Measurements from ENCODE around the gene SF3B5. TPM values are rescaled to one million over a fixed set of nuclear protein-coding genes. Genes with fewer than 3 reads are reported as not detected.

The SF3B5 gene
- total RNA-seq, 1 experiment from 2014 or later: 139 TPM

- no peaks in the 10 kb centered on the region for H3K9me2 ChIP-seq (replicated peaks; ENCODE audit: low read length)
- no peaks in the 10 kb centered on the region for H3K9me3 ChIP-seq (ENCODE audit: low read length)
- H3F3A ChIP-seq (ENCODE audit: low read length, unreplicated experiment): no peaks in the 10 kb centered on the region
- H3K4me2 ChIP-seq (ENCODE audit: low read length): peak overlapping the region; percentile 75
- BruUV-seq (replicated peaks): no TSS peak
- peak overlapping the region; percentile 28 for H3K27ac ChIP-seq (ENCODE audit: low read length)
- no peak for ATAC-seq
- POLR2A ChIA-PET (ENCODE audit: unreplicated experiment): no interaction called here
- intact Hi-C loops (cut with micrococcal nuclease): no loop called here
- H3K79me2 ChIP-seq (ENCODE audit: low read length): peaks cover 31% of the 10 kb centered on the region
- DNase-seq: no peak
- H3K4me3 ChIP-seq (ENCODE audit: low read length): peak overlapping the region; percentile 93
- TF ChIP-seq CTCF (conservative IDR thresholded peaks at IDR 0.05; ENCODE audit: low read depth, low read length): no peak
- no peak for TF ChIP-seq EZH2phosphoT487 (IDR thresholded peaks at IDR 0.05; ENCODE audit: borderline replicate concordance, low read length)
- TF ChIP-seq EZH2 (IDR thresholded peaks at IDR 0.05; ENCODE audit: low read length, unreplicated experiment): no peak
- H4K20me1 ChIP-seq (ENCODE audit: low read length): 0 out of 2 replicates have a peak, but pooled peaks cover 5% of the 10 kb centered on the region
- H3K9ac ChIP-seq (ENCODE audit: low read length): peak overlapping the region; percentile 84
- H3K36me3 ChIP-seq (ENCODE audit: low read depth, low read length): no peaks in the 10 kb centered on the region
- H2AFZ ChIP-seq (ENCODE audit: low read length): peak overlapping the region; percentile 84
- no peaks in the 10 kb centered on the region for H3K27me3 ChIP-seq (ENCODE audit: low read length)
- H3K4me1 ChIP-seq (ENCODE audit: insufficient read depth, low read length): peaks cover 19% of the 10 kb centered on the region
- CTCF ChIA-PET: no interaction called here
These were observed 641 bp downstream of the SF3B5 start for GRCh38 chr6:144094731-144095133.

GRCh38 chr6:144093658-144094057, 1.7 kb downstream of the SF3B5 start:
- intact Hi-C loops (cut with micrococcal nuclease): no loop called here
- H3K9ac ChIP-seq (ENCODE audit: low read length): no peak overlapping the region
- ChIA-PET POLR2A (ENCODE audit: unreplicated experiment) (interaction anchor here (0.6 kb wide), 1 partner anchor 19 kb away, joined by 4 read pairs; no protein-coding TSS in a partner anchor), CTCF (no interaction called here)
- no peaks in the 10 kb centered on the region for H3K36me3 ChIP-seq (ENCODE audit: low read depth, low read length)
- H3K4me1 ChIP-seq (ENCODE audit: insufficient read depth, low read length): peaks cover 19% of the 10 kb centered on the region
- no peaks in the 10 kb centered on the region for H3K9me3 ChIP-seq (ENCODE audit: low read length)
- H3K4me2 ChIP-seq (ENCODE audit: low read length): peak overlapping the region; percentile 75
- DNase-seq (no peak), ATAC-seq (no peak)
- no TSS peak for BruUV-seq (replicated peaks)
- H3K4me3 ChIP-seq (ENCODE audit: low read length): peak overlapping the region; percentile 93
- H3K27ac ChIP-seq (ENCODE audit: low read length): no peak overlapping the region
- H3K27me3 ChIP-seq (ENCODE audit: low read length): no peaks in the 10 kb centered on the region
- H2AFZ ChIP-seq (ENCODE audit: low read length): no peak overlapping the region
- no peak for TF ChIP-seq EZH2 (IDR thresholded peaks at IDR 0.05; ENCODE audit: low read length, unreplicated experiment)
- H3F3A ChIP-seq (ENCODE audit: low read length, unreplicated experiment): no peaks in the 10 kb centered on the region
- no peaks in the 10 kb centered on the region for H3K9me2 ChIP-seq (replicated peaks; ENCODE audit: low read length)
- peaks cover 31% of the 10 kb centered on the region for H3K79me2 ChIP-seq (ENCODE audit: low read length)
- 0 out of 2 replicates have a peak, but pooled peaks cover 5% of the 10 kb centered on the region for H4K20me1 ChIP-seq (ENCODE audit: low read length)

- no peaks in the 10 kb centered on the region for H3F3A ChIP-seq (ENCODE audit: low read length, unreplicated experiment)
- ChIA-PET POLR2A (ENCODE audit: unreplicated experiment) (no interaction called here), CTCF (no interaction called here)
- H3K27me3 ChIP-seq (ENCODE audit: low read length): no peaks in the 10 kb centered on the region
- peak overlapping the region; percentile 93 for H3K4me3 ChIP-seq (ENCODE audit: low read length)
- peaks cover 19% of the 10 kb centered on the region for H3K4me1 ChIP-seq (ENCODE audit: insufficient read depth, low read length)
- BruUV-seq (replicated peaks): no TSS peak
- H3K9me2 ChIP-seq (replicated peaks; ENCODE audit: low read length): no peaks in the 10 kb centered on the region
- intact Hi-C loops (cut with micrococcal nuclease): no loop called here
- ATAC-seq (no peak), DNase-seq (no peak)
- H3K9ac ChIP-seq (ENCODE audit: low read length): no peak overlapping the region
- peaks cover 31% of the 10 kb centered on the region for H3K79me2 ChIP-seq (ENCODE audit: low read length)
- H3K4me2 ChIP-seq (ENCODE audit: low read length): peak overlapping the region; percentile 75
- no peaks in the 10 kb centered on the region for H3K36me3 ChIP-seq (ENCODE audit: low read depth, low read length)
- H4K20me1 ChIP-seq (ENCODE audit: low read length): 0 out of 2 replicates have a peak, but pooled peaks cover 5% of the 10 kb centered on the region
- H3K9me3 ChIP-seq (ENCODE audit: low read length): no peaks in the 10 kb centered on the region
- H3K27ac ChIP-seq (ENCODE audit: low read length): no peak overlapping the region
- TF ChIP-seq EZH2phosphoT487 (IDR thresholded peaks at IDR 0.05; ENCODE audit: borderline replicate concordance, low read length) (no peak), CTCF (conservative IDR thresholded peaks at IDR 0.05; ENCODE audit: low read depth, low read length) (no peak), EZH2 (IDR thresholded peaks at IDR 0.05; ENCODE audit: low read length, unreplicated experiment) (no peak)
- no peak overlapping the region for H2AFZ ChIP-seq (ENCODE audit: low read length)
These were observed 2.1 kb downstream of the SF3B5 start for GRCh38 chr6:144093236-144093635.

Measured in PC-3 (cell line).